ENCODE data around the gene NRIP2.

NRIP2 gene

DNA sequence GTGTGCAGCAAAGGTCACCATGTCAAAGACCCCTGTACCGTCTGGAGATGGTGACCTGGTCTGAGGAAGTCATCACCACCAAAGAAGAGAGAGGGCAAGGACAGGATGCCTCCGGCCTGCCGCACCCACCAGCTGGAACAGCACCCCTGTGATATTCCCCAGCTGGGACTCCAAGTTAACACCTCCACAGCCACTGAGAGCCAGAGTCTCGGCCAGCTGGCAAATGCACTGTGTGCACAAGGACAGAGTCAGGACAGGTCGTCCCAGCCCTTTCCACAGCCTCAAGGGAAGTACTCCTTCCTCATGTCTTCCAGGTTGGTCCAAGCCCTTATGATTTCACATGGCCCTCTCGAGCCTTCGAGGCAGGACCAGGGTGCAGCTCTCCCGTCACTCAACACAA is 59.4 kb downstream of the NRIP2 start:
- peaks cover 3% of the 10 kb centered on the region for H3K9me3 Mint-ChIP-seq
- no peak for ATAC-seq (replicated peaks; ENCODE audit: extremely low read depth, poor library complexity, severe bottlenecking)
- no peaks in the 10 kb centered on the region for H3K27me3 Mint-ChIP-seq

More for the DNA sequence above, 59.4 kb downstream of the NRIP2 start:
- peaks cover 2% of the 10 kb centered on the region for H3K36me3 Mint-ChIP-seq (ENCODE audit: insufficient read depth)
- H3K27ac Mint-ChIP-seq (ENCODE audit: low read depth), result no peak overlapping the region
- no peaks in the 10 kb centered on the region for H3K4me1 Mint-ChIP-seq
- no peak overlapping the region for H3K4me3 Mint-ChIP-seq
- no peak for DNase-seq (ENCODE audit: low spot score in 2 of 2)
